Activated T-cell treated with anti-CD3 and anti-CD28 coated beads for 24 hours (primary cell): ENCODE measurements around the gene TTLL9.

Experiments used
- DNase-seq: peaks from one replicate; pipeline ENCODE4 v3.0.0-alpha.2; 2020; ENCODE audit warnings: low read depth

Gene TTLL9

DNA sequence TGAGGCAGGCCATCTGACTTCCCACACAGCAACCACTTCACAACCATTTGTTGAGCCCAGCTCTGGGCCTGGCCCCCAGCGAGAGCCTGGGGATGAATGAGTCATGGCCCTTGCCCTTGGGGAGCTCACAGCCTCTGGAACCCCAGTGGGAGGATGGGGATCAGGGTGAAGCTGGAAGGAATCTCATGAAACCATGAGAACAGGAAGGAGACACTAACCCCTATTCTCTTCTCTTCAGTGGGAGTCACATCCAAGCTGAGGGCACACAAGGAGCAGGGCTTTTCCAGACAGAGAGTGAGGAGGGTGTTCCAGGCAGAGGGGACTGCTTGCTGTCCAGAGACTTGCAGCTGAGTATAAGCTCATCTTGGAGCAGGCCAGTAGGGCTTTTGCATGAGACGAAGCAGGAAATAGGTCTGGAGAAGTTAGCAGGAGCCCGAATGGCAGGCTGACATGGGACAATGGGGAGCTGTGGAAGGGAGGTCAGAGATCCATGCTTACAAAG, 32.5 kb upstream of the TTLL9 start:
- DNase-seq, result no peak

DNA sequence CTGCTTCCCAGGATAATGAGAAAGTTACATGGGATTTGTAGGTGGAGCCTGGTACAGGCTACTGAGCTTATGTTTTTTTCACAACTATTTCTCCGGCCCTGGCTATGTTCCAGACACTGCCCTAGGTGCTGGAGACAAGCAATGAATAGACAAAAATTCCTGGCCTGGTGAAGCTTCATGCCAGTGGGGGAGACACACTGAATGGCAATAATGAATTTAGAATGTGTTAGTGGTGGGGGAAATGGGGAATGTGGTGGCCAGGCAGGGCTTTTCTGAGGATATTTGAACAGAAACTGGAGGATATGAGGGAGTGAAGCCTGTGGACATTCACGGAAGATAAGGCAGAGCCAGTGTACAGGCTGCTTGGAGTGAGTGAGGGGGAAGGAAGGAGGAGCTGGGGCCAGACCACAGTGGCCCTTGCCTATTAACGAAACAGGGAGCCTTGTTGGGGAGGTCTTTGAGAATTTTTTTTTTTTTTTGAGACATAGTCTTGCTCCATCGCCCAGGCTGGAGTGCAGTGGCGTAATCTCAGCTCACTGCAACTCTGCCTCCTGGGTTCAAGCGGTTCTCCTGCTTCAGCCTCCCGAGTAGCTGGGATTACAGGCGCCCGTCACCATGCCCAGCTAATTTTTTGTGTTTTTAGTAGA, 31.7 kb upstream of the TTLL9 start:
- DNase-seq, result no peak

DNA sequence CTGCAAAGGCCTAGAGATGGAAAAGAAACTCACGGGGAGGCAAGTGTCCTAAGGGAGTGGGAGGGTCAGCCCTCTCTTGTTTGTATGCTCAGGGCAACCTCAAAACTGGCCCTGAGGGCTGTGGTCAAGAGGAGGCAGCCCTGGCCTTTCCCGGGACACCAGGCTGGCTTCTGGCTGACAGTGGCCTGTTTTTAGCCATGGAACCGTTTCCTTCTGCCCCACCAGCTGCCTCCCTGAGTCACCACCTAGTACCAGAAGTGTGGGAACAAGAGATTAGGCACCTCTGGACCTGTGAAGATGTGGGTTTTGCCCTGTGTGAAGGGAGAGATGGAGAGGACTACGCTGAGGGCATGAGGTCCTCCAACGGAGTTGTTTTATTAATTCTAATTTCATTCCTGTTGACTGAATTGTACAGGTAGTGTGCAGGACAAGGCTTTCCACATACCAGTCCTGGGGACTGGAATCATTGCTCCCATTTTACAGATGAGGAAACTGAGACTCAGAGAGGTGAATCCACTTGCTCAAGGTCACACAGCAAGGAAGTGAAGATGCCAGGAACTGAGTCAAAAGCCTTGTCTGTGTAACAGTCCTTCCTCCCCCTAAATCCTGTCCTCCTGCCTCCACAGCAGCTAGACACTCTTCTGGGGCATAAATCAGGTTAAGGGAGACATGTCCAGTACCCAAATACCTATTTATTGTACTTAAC, 30.5 kb upstream of the TTLL9 start:
- DNase-seq, result no peak

DNA sequence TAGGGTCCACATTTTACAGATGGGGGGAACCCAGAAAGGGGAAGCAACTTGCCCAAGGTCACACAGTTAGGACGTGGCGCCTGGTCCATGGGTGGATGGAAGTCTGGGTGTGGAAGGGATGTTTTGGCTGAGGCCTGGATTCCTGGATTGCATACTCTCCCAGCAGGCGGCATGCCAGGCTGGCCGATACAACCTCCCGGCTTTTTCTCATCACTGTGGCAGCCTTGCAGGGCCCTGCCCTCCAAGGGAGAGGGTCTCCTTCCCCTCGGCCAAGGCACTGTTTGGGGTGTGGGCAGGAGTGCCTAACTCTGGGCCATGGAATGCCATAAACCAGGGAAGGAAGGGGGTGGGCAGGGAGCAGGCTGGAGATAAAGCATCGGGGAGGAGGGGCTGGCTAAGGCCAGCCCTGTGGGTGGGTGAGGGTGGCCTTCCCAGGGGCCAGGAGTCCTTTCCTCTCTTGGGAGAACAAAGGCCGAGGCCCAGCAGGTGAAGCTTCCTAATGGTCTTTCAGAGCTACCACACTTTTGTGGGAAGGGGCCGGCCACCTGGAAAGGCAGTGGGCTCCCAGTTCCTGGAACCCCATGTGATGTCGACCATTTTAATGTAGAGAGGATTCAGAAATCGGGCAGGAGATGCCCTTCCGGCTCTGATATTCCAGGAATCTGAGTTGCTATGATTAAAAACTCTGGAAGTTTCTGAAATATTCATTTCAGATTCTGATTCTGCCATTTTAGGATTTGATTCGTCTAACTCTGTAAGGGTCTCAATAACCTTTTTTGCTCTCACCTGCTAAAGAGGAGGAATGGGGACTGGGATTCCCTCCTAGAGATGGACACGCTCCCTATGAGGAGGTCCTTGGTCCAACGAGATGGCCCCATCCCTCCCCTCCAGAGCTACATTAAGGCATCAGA, 29.3 kb upstream of the TTLL9 start:
- no peak for DNase-seq

DNA sequence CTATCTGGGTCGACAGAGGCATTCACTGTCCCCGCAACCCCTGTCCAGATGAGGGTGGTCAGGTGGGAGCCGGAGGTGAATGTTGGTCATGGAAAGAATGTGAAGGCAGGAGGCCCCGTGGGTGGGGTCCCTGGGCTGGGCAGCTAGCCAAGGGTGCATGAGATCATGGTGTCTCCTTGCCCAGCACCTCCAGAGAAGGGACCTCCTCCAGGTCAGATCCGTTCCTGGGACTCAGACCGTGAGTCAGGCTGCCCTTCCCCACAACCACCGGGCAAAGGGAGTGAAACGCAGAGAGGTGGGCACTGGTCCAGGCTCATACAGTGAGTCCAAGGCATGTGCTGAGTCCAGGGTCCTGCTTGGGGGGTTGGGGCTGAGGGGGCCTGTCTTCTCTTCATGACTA, 28.5 kb upstream of the TTLL9 start:
- no peak for DNase-seq

DNA sequence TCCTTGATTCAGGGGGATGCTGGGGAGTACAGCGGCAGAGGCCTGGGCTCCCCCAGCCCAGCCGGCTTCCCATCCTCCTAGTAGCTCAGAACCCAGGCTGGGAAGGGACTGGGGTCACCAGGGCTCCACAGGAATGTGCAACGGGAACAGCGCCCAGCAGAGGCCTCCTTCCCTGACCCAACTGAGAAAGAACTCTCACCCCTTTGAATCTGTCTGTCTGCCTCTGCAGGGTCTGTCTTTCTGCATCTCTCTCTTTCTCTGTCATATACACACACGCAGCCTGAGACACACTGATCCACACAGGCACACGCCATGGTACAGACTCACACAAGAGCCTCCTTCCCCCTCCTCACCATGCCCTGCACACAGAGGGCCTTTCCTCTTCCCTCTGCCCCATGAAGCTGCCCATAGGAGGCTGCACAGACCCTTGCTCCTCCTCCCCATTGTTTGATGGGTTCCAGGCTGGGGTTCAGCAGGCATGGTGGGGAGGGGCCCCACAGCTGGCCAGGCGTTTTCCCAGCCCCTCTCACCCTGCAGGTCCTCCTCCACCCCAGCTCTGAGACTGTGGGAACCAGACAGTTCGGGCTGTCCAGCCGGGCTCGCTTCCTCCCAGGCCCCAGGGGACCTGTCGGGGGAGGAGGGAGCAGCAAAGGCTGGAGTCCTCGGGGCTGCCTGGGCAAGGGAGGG, 27.8 kb upstream of the TTLL9 start:
- no peak for DNase-seq

DNA sequence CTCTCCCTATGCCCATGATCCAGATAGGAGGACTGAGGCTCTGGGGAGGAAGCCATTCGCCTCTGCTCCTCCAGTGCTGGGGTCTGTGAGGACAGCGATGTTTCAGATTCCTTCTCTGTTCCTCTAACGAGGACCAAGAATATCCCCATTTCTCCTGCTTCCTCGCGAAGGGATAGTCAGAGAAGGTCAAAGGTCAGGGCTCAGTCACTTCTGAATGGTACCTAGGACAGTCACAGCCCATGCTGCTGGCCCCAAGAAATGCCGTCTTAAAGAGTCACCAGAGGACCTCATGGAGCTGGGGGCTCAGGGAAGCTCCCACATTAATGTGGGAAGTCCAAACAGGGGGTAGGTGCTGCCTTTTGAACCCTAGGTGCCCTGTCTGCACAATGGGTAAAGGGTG, 27.1 kb upstream of the TTLL9 start:
- no peak for DNase-seq

DNA sequence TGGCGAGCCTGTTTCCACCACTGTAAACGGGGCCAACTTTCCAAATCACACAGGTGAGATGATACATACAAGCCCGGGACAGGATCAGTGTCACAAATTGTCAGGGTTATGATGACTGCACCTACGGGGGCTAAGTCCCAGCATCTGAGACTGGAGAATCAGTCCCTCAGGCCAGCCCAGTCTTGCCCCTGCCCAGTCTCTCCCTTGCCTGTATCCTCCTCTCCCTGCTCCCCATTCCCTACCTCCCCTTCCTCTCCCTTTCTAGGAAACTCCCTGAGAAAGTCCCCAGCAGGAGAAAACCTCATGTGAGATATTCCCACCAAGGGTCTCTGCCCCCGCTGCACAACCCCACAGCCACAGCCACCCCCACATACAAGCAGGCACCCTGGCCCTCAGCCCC, 26.6 kb upstream of the TTLL9 start:
- no peak for DNase-seq

DNA sequence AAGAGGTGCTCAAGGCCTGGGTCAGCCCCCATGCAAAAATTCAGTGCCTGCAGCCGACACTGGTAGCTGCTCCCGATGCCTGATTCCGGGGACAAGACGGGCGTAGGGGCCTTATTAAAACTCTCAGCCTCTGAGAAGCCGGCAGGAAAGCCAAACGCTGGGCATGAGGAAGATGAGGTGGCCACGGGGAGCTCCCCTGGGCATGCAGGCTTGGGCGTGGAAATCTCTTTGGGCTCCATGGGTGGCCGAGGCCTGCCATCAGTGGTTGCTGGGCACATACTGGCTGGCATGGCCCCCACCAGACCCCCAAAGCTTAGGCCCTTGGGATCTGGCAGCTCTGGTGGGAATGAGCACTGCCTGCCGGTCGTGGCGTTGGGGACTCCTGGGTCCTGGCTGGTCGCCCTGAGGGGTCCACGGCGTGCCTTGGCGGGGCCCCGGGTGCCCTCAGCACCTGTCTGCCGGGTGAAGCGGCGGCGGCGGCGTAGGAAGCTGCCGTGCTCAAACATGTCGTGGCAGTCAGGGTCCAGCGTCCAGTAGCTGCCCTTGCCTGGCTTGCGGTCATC, 25.6 kb upstream of the TTLL9 start:
- no peak for DNase-seq

DNA sequence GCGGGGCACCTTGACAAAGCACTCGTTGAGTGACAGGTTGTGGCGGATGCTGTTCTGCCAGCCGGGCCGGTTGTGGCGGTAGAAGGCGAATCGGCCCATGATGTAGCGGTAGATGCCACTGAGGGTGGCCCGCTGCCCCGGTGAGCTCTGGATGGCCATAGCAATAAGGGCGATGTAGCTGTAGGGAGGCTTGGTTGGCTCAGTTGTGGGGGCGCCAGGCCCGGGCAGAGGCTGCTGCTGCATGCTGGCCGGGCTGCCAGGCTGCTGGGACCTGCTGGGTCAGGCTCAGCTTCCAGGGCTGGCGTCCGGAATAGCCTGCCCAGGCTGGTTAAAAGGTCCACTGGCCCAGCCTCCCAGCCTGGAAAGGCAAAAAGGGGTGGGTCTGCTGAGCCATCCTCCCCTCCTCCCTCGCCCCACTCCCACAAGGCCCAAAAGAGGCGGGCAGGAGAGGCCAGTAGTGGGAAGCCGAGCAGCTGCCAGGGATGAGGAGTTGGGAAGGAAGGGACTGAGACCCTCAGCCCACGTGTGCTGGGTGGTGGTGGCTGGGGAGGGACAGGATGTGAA, 25.1 kb upstream of the TTLL9 start, which contains the start of gene FOXS1:
Gene FOXS1, minus strand, starts transcription at position 305 of the 564 bp plus-strand sequence. Its CDS starts 62 bp downstream, at position 243.
- DNase-seq, result no peak

DNA sequence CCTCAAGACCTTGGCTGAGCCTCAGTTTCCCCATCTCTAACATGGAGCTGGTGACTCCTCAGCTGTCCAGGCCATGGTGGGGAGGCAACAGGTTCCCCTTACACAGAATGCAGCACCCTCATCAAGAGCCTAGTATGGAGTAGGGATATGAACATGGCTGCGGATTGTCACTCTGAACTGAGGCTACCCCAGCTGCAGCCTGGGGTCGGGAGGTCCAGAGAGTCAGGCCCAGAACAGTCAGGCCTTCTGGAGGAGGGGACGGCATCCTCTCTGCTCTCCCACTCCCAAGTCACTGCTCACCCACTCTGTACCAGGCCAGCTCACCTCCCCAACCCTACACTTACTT, 23.7 kb upstream of the TTLL9 start:
- DNase-seq, result no peak

DNA sequence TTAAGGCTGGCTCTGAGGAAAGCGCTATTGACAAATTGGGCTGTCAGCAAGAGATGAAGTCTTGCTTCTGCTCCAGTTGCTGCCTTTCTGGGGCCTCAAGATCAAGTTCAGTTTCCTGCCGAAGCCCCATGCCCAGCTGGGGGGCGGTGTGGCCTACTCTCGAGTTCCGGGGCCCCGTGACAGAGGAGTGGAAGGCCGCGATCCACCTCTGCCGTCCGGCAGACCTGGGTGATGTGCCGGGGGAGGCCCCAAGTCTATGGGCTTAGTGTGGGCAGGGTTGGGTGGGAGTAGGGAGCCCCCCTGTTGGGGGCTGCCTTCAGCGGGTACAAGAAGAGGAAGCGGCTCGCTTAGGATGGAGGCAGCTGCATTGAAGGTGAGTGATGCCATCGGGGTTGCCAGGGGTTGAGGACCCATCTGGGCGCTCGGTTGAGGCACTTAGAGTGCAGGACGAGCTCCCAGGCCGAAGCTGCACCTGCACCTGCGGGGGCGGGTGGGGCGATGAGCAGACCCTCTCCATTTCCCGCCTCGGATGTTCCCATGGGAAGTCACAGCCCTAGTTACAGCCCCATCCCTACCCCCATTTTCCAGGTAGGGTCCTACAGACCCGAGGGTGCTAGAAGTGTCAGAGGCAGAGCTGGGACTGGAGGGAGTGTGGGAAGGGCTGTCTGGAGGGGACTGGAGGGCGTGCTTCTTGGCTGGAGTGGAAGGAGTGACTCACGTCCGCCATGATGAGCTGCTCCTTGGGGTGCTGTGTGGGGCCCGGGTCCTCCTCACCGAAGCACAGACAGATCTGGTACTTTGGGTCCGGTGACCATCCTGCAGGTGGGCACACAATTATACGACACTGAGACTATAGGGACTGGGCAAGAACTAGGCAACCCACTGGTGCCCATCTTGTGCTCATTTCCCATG, 22.1 kb upstream of the TTLL9 start:
- DNase-seq, result no peak

DNA sequence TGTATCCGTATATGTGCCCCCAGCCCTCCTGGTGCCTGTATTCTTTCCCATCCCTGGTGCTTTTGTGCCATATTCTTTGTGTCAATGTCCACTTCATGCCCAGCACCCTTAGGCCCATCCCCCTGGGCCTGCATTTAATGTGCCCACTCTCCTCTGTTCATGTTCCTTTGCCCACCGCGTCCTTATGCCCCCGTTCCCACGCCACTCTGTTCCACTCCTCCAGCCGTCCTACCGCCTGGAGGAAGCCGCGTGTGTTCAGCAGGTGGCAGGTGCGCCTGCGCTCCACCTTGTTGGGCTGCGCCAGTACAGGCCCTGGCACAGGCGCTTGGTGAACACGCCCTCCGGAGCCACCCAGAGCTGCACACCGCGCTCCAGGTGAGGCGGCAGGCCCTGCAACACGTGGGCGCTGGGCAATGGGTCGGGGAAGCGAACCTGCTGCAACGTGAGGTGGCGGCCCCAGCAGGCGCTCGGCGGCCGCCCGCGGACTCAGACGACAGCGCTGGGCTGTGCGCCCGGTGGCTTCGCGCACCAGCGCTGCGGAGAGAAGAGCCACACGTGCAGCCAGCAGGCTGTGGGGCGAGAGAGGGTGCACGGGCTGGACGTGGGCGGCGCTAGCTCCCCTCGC, 21.0 kb upstream of the TTLL9 start:
- DNase-seq, result no peak

DNA sequence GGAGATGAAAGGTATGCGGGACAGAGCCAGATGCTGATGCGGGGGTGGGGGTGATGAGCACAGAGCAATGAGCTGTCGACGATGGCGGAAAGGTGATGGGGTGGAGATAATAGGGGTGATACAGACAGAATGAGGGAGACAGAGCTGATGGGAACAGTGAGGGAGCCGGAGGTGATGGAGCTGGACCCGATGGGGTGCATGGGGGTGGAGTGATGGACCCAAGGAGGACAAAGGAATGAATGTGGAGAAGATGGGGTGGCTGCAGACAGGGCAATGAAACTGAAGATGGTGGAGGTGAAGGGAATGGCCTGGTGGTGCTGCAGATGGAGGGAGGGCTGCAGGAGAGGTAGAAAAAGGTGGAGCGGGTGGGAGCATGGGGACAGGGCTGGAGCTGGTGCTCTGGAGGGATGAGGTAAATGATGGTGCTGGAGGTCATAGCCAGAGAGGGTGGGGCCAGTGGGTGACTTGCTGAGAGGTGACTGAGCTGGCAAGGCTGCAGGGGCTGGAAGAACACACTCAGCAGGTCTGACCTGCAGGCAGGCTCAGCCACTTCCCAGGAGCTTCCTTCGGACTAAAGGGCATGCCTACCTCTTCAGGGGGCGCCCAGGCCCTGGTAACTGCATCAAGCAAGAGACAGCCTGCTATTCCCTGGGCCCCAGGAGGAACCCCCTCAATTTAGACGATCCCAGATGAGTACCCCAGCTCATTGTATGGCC, 19.0 kb upstream of the TTLL9 start:
- no peak for DNase-seq

DNA sequence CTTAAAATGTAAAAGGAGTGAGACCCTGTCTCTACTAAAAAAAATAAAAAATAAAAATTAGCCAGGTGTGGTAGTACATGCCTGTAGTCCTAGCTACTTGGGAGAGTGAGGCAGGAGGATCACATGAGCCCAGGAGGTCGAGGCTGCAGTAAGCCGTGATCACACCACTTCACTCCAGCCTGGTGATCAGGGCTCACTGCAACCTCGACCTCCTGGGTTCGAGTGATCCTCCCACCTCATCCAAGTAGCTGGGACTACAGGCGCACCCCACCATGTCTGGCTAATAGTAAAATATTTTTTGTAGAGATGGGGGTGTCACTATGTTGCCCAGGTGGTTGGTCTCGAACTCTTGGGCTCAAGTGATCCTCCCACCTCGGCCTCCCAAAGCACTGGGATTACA, 17.0 kb upstream of the TTLL9 start:
- no peak for DNase-seq

DNA sequence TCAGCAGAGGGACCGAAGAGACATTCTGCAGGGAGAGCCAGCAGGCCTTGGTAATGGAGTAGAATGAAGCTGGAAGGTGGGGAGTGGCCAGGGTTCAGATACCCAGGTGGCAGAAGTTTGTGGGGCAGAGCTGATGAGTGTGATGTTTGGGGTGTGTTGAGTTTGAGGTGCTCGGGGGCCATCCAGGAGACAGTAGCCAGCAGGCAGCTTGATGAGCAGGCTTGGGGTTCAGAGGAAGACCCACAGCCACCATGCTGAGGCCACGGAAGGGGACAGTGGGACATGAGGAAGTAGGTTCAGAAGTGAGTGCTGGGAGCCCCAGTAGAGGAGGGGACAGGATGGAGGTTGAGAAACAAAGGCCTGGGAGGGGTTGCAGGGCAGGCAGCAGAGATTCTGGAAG, 13.9 kb upstream of the TTLL9 start:
- DNase-seq, result no peak

DNA sequence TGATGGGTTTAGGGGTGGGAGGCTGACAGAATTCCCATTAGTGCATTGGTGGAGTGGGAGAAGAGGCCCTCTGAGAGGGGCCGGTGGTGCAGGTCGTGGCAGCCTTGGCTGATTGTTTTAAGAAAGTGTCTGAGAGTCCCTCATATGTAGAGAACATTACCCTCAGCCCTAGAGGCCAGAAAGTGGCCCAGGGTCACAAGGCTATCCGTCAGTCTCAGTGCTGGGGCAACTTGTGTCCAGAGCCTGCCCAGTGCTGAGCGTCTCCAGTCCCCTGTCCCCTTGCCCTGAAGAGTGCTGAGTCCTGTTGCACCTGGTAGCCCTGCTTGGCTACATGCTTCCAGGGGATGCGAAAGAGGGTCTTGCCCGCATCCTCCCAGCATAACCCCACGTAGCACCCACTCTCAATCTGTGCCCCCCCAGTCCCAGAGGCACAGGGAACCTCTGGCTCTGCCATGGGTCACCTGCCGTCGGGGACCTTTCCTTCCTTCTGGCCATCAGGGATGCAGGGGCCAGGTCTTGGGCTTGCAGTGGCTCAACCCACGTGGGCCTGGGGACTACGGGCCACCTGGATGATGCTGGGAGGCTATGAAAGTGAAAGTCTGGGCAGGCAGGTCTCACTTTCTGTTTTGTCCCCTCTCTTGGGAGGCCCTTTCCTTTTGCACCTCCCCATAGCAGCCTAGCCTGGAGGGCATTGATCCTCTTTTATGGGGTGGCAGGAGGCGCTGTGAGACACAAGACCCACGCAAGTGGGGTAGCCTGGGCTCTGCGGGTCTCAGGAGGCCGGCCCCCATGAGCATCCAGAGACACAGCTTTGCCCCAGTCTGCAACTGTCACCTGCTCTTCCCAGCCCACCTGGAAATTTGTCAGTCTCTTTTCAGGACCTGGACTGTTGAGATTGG, 12.3 kb upstream of the TTLL9 start:
- DNase-seq, result no peak

DNA sequence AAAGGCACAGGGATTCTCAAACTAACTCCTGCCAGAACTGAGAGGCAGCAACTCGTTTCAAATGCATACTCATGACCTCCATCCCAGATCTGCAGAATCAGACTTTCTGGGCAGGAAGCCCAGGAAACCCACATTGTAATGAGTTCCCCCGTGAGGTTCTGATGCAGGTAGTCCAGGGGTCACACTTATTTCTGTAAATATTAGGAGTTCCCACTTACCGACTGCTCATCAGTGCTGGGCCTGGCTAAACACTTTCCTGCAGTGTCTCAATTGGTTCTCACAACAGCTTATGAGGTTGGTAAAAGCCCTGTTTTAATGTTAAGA, 11.7 kb upstream of the TTLL9 start:
- no peak for DNase-seq
